GM08714 (cell line): ENCODE measurements around the gene GCHFR.

Source experiments
- H3K4me3 ChIP-seq: fragments of 200-500 bp; sonication (Bioruptor generic); 2 replicates; pipeline ENCODE4 v1.5.1; 2014; ENCODE audit warnings: mild to moderate bottlenecking, low read length, inconsistent platforms
- ZNF274 ChIP-seq: IDR thresholded peaks from 2 replicates; pipeline ENCODE4 v1.6.1; 2012; ENCODE audit warnings: mild to moderate bottlenecking, low read depth, low read length

GCHFR gene

DNA sequence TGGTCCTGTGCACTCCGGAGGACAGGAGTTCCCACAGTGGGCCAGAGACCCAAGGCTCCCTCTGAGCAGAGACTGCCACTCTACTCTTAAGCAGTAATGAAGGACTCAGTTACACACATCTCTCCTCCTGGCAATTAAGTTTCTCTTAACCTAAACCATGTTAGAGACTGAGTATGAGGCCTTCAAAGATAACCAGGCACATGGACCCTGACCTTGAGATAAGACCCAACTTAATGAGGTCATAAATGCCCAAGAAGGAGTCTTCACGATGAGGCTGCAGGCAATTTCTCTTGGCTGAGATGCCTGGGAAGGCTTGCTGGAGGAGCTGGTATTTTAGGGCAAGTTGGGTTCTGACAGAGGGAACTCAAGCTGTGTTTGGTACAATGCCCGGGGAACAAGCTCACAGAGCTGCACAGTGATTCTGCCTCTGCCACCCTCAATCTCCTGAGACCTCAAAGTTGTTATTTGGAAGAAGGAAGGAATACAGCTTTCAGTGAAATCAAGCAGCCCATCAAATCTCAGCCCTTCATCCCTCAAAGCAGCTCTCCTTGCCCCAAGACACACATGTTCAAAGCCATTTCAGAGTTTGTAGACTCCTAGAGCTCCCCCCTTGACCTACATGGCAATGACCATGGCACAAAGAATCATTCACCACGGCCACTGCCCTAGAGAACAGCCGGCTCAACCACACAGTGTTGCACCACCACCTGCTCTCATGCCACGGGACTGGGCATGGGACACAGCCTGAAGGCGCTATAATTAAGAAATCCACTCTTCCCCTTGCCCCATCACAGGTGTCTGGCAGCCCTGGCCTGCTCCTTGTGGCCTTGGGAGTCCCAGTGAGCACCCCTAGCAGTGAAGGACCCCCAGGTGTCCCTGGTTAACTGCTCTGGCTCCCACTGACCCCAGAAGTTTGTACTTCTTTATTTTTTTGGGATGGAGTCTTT, 15.9 kb upstream of the GCHFR start:
- no peak overlapping the region for H3K4me3 ChIP-seq
- no peak for TF ChIP-seq ZNF274

GRCh38 chr15:40749151-40749630, 14.7 kb upstream of the GCHFR start:
- H3K4me3 ChIP-seq: no peak overlapping the region
- TF ChIP-seq ZNF274: no peak

DNA sequence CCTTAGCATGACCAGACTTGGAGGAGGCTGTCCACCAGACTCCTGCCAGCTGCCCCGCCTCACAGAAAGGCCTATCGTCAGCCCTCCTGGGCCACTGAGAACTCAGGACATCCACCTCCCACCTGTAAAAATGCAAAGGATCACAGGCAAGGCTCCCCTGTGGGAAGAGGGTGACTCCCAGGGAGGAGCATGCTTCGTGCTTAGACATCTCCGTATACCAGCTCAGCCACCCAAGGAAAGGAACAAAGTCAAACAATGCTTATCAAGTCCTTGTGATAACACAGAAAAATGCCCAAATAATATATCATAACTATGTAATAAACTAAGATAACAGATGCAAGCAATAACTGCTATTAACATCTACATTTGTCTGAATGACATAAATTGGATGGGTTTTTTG, 13.0 kb upstream of the GCHFR start:
- no peak overlapping the region for H3K4me3 ChIP-seq

GRCh38 chr15:40751745-40752144, 12.1 kb upstream of the GCHFR start:
- no peak for TF ChIP-seq ZNF274
- H3K4me3 ChIP-seq: no peak overlapping the region

More for the DNA sequence above, 13.0 kb upstream of the GCHFR start:
- TF ChIP-seq ZNF274: no peak

DNA sequence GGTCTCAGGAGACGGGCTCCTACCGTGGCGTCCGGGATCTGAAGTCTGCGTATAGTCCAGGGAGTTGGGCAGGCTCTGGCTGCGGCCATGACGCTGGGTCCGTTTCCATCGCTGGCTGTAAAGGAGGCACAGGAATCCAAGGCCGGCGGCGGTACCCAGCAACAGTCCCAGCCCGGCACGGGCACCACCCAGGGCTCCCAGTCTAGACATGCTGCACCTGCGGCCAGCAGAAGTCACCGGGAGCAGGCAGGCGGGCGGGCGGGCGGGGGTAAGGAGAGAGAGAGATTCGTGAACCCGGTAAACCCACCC, 9.3 kb upstream of the GCHFR start:
- peak overlapping the region; percentile 81 for H3K4me3 ChIP-seq
- no peak for TF ChIP-seq ZNF274

- no peak for TF ChIP-seq ZNF274
- H3K4me3 ChIP-seq: peak within 1 kb of the TSS; percentile 81
Observed at GRCh38 chr15:40754883-40755811, 8.7 kb upstream of the GCHFR start, which contains the start of gene RMDN3. TSS of gene RMDN3 (minus strand) at chr15:40755254. CDS start at chr15:40754783, 471 bp downstream.

DNA sequence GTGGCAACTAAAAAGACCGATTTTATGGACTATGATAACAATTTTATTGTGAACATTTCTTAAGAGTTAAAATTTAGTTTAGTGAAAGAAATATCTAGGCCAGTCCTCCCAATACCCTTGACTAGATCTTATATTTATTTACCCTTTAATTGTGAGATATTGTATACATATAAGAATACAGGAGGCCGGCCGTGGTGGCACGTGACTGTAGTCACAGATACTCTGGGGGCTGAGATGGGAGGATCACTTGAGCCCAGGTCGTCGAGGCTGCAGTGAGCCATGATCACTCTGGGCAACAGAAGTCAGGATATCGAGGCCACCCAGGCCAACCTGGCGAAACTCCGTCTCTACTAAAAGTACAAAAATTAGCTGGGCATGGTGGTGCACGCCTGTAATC, 8.1 kb upstream of the GCHFR start:
- peak overlapping the region; percentile 61; the same call in 1 of the 2 replicates for H3K4me3 ChIP-seq
- TF ChIP-seq ZNF274: no peak

- no peak for TF ChIP-seq ZNF274
- H3K4me3 ChIP-seq: no peak overlapping the region
Observed at GRCh38 chr15:40756938-40757337, 6.9 kb upstream of the GCHFR start.

DNA sequence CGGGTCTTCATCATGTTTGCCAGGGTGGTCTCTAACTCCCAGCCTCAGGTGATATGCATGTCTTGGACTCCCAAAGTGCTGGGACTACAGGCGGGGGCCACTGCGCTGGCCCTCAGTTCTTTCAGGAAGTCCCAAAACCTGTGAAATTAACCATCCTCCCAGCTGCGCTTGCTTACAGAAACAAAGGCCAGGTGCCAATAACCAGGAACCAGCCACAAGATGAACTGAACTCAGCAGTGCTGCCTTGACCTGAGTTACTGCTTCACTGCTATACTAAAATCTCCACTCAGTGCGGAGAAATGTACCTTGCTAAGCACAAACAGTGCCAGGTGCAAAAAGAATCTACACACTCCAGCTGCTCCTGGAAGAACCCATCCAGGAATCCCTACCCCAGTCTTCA, 3.9 kb upstream of the GCHFR start:
- H3K4me3 ChIP-seq: no peak overlapping the region
- TF ChIP-seq ZNF274: no peak

DNA sequence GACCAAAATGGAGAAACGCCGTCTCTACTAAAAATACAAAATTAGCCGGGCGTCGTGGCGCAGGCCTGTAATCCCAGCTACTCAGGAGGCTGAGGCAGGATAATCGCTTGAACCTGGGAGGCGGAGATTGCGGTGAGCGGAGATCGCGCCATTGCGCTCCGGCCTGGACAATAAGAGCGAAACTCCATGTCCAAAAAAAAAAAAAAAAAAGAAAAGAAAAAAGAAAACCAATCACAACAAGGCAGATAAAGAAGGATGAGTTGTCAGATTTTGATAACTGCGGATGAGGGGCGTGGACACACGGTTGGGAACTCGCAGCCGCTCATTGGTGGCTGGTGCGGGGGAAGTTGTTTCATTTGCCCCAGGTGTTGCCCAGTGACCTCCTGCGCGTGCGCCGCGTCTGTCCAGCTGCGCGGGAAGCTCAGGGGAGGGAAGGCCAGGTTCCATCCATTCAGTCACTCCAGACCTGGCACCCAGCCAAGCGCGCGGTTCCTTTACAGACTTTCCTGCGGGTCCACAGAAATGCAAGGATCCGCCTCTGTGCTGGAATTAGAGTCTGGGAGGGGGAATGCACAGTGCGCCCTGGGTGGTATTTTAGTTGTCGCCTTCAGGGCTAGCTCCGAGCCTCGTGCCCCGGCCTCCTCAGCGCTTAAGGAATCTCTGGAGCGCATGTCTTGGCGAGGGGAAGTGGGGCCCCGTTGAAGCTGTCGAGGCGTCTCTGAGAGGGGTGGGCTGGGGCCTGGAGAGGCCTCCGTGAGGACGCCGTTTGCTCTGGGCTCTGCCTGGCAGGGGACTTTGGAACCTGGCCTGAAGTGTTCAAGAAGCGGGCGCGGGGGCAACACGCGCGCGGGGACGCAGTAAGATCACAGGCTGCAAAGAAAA, 708 bp upstream of the GCHFR start:
- peak overlapping the region; percentile 25; the same call in 1 of the 2 replicates for H3K4me3 ChIP-seq

GRCh38 chr15:40764629-40765103, 798 bp downstream of the GCHFR start:
- peak overlapping the region; percentile 25; the same call in 1 of the 2 replicates for H3K4me3 ChIP-seq
- no peak for TF ChIP-seq ZNF274

More for the DNA sequence above, 708 bp upstream of the GCHFR start:
- no peak for TF ChIP-seq ZNF274

GRCh38 chr15:40766194-40766815, 2.4 kb downstream of the GCHFR start:
- no peak overlapping the region for H3K4me3 ChIP-seq
- no peak for TF ChIP-seq ZNF274

DNA sequence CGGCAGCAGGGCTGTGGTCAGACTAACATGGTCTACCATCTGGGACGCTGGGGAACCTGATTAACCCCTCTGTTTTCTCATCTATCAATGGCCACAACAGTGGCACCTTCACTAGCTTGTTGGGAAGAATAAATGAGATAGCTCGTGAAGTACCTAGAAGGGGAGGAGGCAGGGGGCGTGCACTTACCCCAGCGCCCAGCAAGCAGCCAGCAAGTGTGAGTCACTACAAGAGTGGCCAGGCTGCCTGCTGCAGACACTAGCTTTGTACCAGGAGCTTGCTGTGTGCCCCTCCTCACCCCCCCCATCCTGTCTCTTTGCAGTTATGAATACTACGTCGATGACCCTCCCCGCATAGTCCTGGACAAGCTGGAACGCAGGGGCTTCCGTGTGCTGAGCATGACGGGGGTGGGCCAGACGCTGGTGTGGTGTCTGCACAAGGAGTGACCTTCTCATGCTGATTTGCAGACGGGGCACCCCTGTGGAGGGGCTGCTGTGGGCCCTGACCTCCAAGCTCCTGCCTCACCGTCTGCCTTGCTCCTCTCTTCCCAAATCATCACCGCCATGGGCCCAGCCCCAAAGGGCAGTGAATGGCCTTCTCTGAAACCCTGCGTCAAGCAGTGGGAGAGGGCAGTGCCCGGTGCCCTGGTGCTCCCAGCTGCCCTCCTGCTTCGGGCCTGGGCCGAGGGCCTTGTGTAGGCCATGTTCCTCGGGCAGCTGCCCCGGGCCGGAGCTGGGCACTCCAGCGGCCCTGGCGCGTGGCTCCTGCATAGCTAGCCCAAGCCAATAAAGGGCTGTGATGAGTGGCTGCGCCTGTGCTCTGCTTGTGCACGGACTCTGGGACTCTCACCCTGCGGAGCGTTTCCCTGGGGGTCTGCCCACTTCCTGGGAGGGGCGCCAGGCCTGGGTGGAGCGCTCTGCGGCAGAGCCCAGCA, 3.3 kb downstream of the GCHFR start:
- no peak overlapping the region for H3K4me3 ChIP-seq
- TF ChIP-seq ZNF274: no peak
